GM23338 (cell line): Measurements from ENCODE around the gene CD300C. TPM values are rescaled to one million over a fixed set of nuclear protein-coding genes. Genes with fewer than 3 reads are reported as not detected.

Source experiments
- CREB1 ChIP-seq: fragments of 250-450 bp; sonication (Bioruptor Pico); IDR thresholded peaks from 2 replicates; pipeline ENCODE4 v1.5.0; 2020; ENCODE audit warnings: low read depth, mild to moderate bottlenecking, moderate library complexity
- EZH2 ChIP-seq: fragments of 200-600 bp; sonication (generic); IDR thresholded peaks from one replicate; pipeline ENCODE4 v1.8.0; 2017; ENCODE audit warnings: antibody characterized with exemption, mild to moderate bottlenecking, low read depth; ENCODE audit not compliant: unreplicated experiment
- JUNB ChIP-seq: IDR thresholded peaks from one replicate; pipeline ENCODE4 v1.6.1; 2016; ENCODE audit warnings: antibody characterized with exemption; ENCODE audit not compliant: unreplicated experiment
- NANOG ChIP-seq: IDR thresholded peaks from 2 replicates; pipeline ENCODE4 v1.6.1; 2016; ENCODE audit warnings: antibody characterized with exemption, borderline replicate concordance
- POLR2AphosphoS5 ChIP-seq: IDR thresholded peaks from 2 replicates; pipeline ENCODE4 v1.6.1; 2016; ENCODE audit warnings: antibody characterized with exemption, low read depth
- STAT1 ChIP-seq: IDR thresholded peaks from one replicate; pipeline ENCODE4 v1.6.1; 2016; ENCODE audit warnings: antibody characterized with exemption; ENCODE audit not compliant: unreplicated experiment
- ZNF114 ChIP-seq: fragments of 250-450 bp; sonication (Bioruptor Pico); IDR thresholded peaks from 2 replicates; pipeline ENCODE4 v1.5.0; 2020; ENCODE audit warnings: mild to moderate bottlenecking, moderate library complexity
- ZNF331 ChIP-seq: fragments of 250-450 bp; sonication (Bioruptor Pico); IDR thresholded peaks from 2 replicates; pipeline ENCODE4 v1.5.0; 2020; ENCODE audit warnings: low read depth, mild to moderate bottlenecking, moderate library complexity
- ZNF462 ChIP-seq: fragments of 250-450 bp; sonication (Bioruptor Pico); IDR thresholded peaks from 2 replicates; pipeline ENCODE4 v1.5.0; 2020; ENCODE audit warnings: mild to moderate bottlenecking, moderate library complexity
- polyA plus RNA-seq: library from polyadenylated mRNA; unstranded; fragments of >200 nt; fragmentation: Nextera tagmentation; extraction: Ambion mirVana; gene quantifications from 2 replicates; pipeline ENCODE4 v1.2.1, GENCODE V29; 2016
- total RNA-seq: library from RNA; depleted of rRNA; stranded (reverse); fragments of >200 nt; shearing (Covaris generic); gene quantifications from 2 replicates; pipeline ENCODE4 v1.2.3, GENCODE V29; 2014

The CD300C gene
- total and polyA plus RNA-seq, 2 experiments from 2014 or later, result not detected

GRCh38 chr17:74544991-74545842 is 698 bp downstream of the CD300C start (continued):
- no peak for TF ChIP-seq ZNF462 (CRISPR knock-in tag)
- TF ChIP-seq NANOG, result no peak
- TF ChIP-seq ZNF331 (CRISPR knock-in tag), result no peak
- no peak for TF ChIP-seq CREB1 (CRISPR knock-in tag)
- no peak for TF ChIP-seq JUNB
- no peak for TF ChIP-seq POLR2AphosphoS5
- TF ChIP-seq ZNF114 (CRISPR knock-in tag), result no peak
- no peak for TF ChIP-seq STAT1
- TF ChIP-seq EZH2, result no peak
